ENCODE results near the gene MFN2.

- TF ChIP-seq TRIM25 (IDR thresholded peaks at IDR 0.05; ENCODE audit: borderline replicate concordance) (no peak), CTCF (IDR thresholded peaks at IDR 0.05 in 2 of 3, conservative IDR thresholded peaks at IDR 0.05 in 1 of 3; ENCODE audit: insufficient read depth in 2 of 3, low read depth in 1 of 3, low read length in 3 of 3) (no peak), CREBBP (IDR thresholded peaks at IDR 0.05; ENCODE audit: low read depth, low read length) (no peak), GATA2 (CRISPR knock-in tag; IDR thresholded peaks at IDR 0.05) (no peak), ZNF133 (CRISPR knock-in tag; IDR thresholded peaks at IDR 0.05) (no peak)
These were observed 79.0 kb downstream of the MFN2 start for GRCh38 chr1:12059226-12059625.
